ENCODE data around the gene ERO1A. TPM values are rescaled to one million over a fixed set of nuclear protein-coding genes. Genes with fewer than 3 reads are reported as not detected.

The ERO1A gene
- polyA plus RNA-seq, 1 donor: 43.0 TPM

DNA sequence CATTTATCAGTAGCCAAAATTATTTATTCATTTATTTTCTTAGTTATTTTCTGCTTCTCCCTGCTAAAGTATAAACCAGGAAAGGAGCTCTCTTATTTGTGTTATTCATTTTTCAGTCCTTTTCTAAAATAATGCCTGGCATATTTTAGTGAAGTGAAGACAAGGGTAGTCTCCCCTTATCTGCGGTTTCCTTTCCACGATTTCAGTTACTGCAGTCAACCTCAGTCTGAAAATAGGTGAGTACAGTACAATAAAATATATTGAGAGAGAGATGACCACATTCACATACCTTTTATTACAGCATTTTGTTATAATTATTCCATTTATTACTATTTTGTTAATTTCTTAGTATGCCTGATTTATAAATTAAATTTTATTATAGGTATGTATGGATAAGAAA lies 85.2 kb downstream of the ERO1A start:
- 93% methylated on average over 2 of the region's 2 CpGs for WGBS (ENCODE audit: insufficient coverage, low lambda C conversion rate)
- DNase-seq: no peak

DNA sequence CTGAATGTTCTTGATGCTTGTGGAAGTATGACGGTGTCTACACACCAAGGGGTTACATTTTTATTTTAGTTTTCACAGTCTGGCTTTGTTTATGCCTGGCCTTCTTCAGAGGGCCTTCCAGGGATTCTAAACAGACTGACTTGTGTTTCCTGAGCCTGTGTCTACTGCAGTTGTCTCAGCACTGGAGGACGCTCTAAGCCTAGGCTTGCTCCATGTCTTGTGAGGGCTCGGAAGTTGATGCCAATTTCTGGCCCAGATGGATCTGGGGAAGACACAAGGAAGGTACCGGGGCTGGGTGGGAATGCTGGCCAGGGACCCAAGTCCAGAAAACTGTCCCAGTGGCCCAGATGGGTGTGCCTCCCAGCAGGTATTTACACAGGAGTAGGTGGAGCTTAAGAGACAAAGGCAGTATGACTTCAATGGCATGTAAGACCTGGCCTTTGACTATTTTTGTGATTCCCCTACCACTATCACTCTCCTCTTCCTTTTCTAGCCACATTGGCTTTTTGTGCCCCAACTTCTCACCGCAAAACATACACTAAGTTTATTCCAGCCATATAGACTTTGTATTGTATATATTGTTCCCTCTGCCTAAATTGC lies 85.8 kb downstream of the ERO1A start:
- H3K9me3 ChIP-seq (ENCODE audit: control insufficient read depth, low read depth, low read length): peaks cover 1% of the 10 kb centered on the region
- H3K27ac ChIP-seq (ENCODE audit: low read length): no peak overlapping the region
- H3K27me3 ChIP-seq (ENCODE audit: control insufficient read depth, insufficient read depth, low read length): no peaks in the 10 kb centered on the region
- no peaks in the 10 kb centered on the region for H3K4me1 ChIP-seq (ENCODE audit: control insufficient read depth, insufficient read depth, low read length)
- WGBS (ENCODE audit: insufficient coverage, low lambda C conversion rate): 100% methylated on average over 1 of the region's 5 CpGs
- no peaks in the 10 kb centered on the region for H3K36me3 ChIP-seq (ENCODE audit: control insufficient read depth, insufficient read depth, low read length)
- no peak for DNase-seq
- H3K4me3 ChIP-seq (ENCODE audit: low read length): no peak overlapping the region

More for the DNA sequence above, 85.2 kb downstream of the ERO1A start:
- H3K4me3 ChIP-seq (ENCODE audit: low read length): no peak overlapping the region
- H3K4me1 ChIP-seq (ENCODE audit: control insufficient read depth, insufficient read depth, low read length): no peaks in the 10 kb centered on the region
- H3K27ac ChIP-seq (ENCODE audit: low read length): no peak overlapping the region
- no peaks in the 10 kb centered on the region for H3K27me3 ChIP-seq (ENCODE audit: control insufficient read depth, insufficient read depth, low read length)
- H3K9me3 ChIP-seq (ENCODE audit: control insufficient read depth, low read depth, low read length): no peaks in the 10 kb centered on the region
- H3K36me3 ChIP-seq (ENCODE audit: control insufficient read depth, insufficient read depth, low read length): no peaks in the 10 kb centered on the region

DNA sequence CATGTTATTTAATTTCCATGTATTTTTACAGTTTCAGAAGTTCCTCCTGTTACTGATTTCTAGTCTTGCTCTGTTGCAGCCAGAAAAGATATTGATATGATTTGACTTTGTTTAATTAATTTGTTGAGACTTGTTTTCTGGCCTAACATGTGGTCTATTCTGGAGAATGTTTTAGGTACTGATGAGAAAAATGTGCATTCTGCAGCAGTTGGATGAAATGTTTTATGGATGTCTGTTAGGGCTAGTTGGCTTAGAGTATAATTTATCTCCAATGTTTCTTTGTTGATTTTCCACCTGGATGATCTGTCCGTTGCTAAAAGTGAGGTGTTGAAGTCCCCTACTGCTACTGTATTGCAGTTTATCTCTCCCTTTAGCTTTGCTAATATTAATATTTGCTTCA lies 88.3 kb downstream of the ERO1A start:
- H3K9me3 ChIP-seq (ENCODE audit: control insufficient read depth, low read depth, low read length): peaks cover 4% of the 10 kb centered on the region
- WGBS (ENCODE audit: insufficient coverage, low lambda C conversion rate): no CpG with 5 or more reads among the region's 1 CpG
- H3K27me3 ChIP-seq (ENCODE audit: control insufficient read depth, insufficient read depth, low read length): no peaks in the 10 kb centered on the region
- H3K4me1 ChIP-seq (ENCODE audit: control insufficient read depth, insufficient read depth, low read length): no peaks in the 10 kb centered on the region
- no peak overlapping the region for H3K4me3 ChIP-seq (ENCODE audit: low read length)
- no peak overlapping the region for H3K27ac ChIP-seq (ENCODE audit: low read length)
- H3K36me3 ChIP-seq (ENCODE audit: control insufficient read depth, insufficient read depth, low read length): no peaks in the 10 kb centered on the region
- DNase-seq: no peak

DNA sequence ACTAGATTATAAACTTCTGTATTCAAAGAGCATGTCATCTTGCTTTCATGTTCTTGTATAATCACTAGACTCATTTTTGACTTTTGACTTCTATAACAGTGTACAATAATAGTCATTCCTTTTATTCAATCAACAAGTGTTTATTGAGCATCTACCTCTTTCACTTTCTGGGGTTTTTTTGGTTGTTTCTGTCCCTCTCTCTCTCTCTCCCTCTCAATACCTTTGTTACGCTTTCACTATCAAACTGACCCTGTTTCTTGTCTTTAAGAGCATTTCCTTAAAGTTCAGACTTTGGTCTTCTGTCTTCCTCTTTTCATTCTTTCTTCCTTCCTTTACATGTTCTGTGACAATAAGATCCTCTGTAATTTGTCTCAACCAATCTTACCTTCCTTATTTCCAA lies 93.2 kb downstream of the ERO1A start:
- no peaks in the 10 kb centered on the region for H3K27me3 ChIP-seq (ENCODE audit: control insufficient read depth, insufficient read depth, low read length)
- no peaks in the 10 kb centered on the region for H3K4me1 ChIP-seq (ENCODE audit: control insufficient read depth, insufficient read depth, low read length)
- no peak overlapping the region for H3K27ac ChIP-seq (ENCODE audit: low read length)
- no peaks in the 10 kb centered on the region for H3K36me3 ChIP-seq (ENCODE audit: control insufficient read depth, insufficient read depth, low read length)
- 85% methylated on average over 1 of the region's 1 CpG for whole genome bisulfite sequencing (ENCODE audit: insufficient coverage, low lambda C conversion rate)
- no peak for DNase-seq
- no peak overlapping the region for H3K4me3 ChIP-seq (ENCODE audit: low read length)
- peaks cover 4% of the 10 kb centered on the region for H3K9me3 ChIP-seq (ENCODE audit: control insufficient read depth, low read depth, low read length)

DNA sequence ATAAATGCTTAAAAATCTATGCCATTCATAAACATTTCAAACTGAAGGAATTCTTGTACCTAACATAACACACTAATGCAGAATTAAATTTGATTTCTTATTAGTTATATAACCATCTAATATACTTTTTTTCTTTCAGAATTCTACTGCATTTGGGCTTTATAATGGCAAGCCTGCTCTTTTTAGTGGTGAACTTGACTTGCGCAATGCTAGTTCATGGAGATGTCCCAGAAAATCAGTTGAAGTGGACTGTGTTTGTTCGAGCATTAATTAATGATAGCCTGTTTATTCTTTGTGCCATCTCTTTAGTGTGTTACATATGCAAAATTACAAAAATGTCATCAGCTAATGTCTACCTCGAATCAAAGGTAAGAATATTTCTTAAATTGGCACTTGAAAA lies 95.4 kb downstream of the ERO1A start:
- DNase-seq: no peak
- 100% methylated on average over 1 of the region's 3 CpGs for WGBS (ENCODE audit: insufficient coverage, low lambda C conversion rate)
- no peak overlapping the region for H3K27ac ChIP-seq (ENCODE audit: low read length)
- H3K36me3 ChIP-seq (ENCODE audit: control insufficient read depth, insufficient read depth, low read length): no peaks in the 10 kb centered on the region
- peaks cover 7% of the 10 kb centered on the region for H3K9me3 ChIP-seq (ENCODE audit: control insufficient read depth, low read depth, low read length)
- H3K4me3 ChIP-seq (ENCODE audit: low read length): no peak overlapping the region
- H3K4me1 ChIP-seq (ENCODE audit: control insufficient read depth, insufficient read depth, low read length): no peaks in the 10 kb centered on the region
- H3K27me3 ChIP-seq (ENCODE audit: control insufficient read depth, insufficient read depth, low read length): no peaks in the 10 kb centered on the region

DNA sequence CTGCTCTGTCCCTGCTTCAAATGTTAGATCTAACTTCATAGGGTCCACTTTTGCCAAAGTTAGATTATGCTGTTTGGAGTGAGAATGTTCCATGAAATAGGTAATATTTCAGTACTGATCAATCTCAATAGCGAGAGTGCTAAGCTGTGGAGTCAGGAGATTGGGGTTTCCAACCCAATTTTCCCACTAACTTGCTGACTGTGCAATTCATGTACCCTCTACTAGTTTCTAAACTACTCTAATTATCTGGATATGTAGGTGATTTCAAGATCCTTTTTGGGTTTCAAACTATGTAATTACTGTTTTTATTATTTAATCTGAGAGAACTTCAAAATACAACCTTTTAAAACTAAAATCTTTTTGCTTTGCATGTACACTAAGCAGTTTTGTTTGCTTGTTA lies 96.8 kb downstream of the ERO1A start:
- WGBS (ENCODE audit: insufficient coverage, low lambda C conversion rate): no CpG with 5 or more reads among the region's 1 CpG
- Histone ChIP-seq H3K9me3 (ENCODE audit: control insufficient read depth, low read depth, low read length) (peaks cover 3% of the 10 kb centered on the region), H3K4me3 (ENCODE audit: low read length) (no peak overlapping the region), H3K27me3 (ENCODE audit: control insufficient read depth, insufficient read depth, low read length) (no peaks in the 10 kb centered on the region), H3K27ac (ENCODE audit: low read length) (no peak overlapping the region), H3K36me3 (ENCODE audit: control insufficient read depth, insufficient read depth, low read length) (no peaks in the 10 kb centered on the region), H3K4me1 (ENCODE audit: control insufficient read depth, insufficient read depth, low read length) (no peaks in the 10 kb centered on the region)
- no peak for DNase-seq

DNA sequence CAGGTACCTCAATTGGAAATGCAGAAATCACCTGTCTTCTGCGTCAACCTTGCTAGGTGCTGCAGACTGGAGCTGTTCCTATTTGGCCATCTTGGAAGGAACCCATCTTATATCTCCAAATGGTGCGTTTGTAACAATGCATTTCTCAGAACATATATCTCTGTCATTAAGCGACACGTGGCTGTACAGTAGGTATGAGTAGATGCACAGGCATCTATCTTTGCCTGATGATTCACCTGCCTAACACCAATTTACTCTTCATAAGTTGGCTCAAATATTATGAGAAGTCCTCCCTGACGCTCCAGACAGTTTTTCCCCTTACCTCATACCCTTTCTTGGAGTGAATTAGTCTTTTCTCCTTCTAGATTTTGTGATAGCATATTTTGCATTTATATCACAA lies 98.5 kb downstream of the ERO1A start:
- Histone ChIP-seq H3K4me3 (ENCODE audit: low read length) (no peak overlapping the region), H3K27ac (ENCODE audit: low read length) (no peak overlapping the region), H3K27me3 (ENCODE audit: control insufficient read depth, insufficient read depth, low read length) (no peaks in the 10 kb centered on the region), H3K9me3 (ENCODE audit: control insufficient read depth, low read depth, low read length) (peaks cover 3% of the 10 kb centered on the region), H3K4me1 (ENCODE audit: control insufficient read depth, insufficient read depth, low read length) (no peaks in the 10 kb centered on the region), H3K36me3 (ENCODE audit: control insufficient read depth, insufficient read depth, low read length) (no peaks in the 10 kb centered on the region)
- 80% methylated on average over 1 of the region's 5 CpGs for WGBS (ENCODE audit: insufficient coverage, low lambda C conversion rate)
- DNase-seq: no peak

DNA sequence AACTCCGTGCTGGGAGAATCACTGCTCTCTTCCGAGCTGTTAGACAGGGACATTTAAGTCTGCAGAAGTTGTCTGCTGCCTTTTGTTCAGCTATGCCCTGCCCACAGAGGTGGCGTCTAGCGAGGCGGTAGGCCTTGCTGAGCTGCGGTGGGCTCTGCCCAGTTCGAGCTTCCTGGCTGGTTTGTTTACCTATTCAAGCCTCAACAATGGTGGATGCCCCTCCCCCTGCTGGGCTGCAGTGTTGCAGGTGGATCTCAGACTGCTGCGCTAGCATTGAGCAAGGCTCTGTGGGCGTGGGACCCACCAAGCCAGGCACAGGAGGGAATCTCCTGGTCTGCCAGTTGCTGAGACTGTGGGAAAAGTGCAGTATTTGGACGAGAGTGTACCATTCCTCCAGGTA lies 99.0 kb downstream of the ERO1A start:
- WGBS (ENCODE audit: insufficient coverage, low lambda C conversion rate): no CpG with 5 or more reads among the region's 10 CpGs
- no peaks in the 10 kb centered on the region for H3K27me3 ChIP-seq (ENCODE audit: control insufficient read depth, insufficient read depth, low read length)
- no peak for DNase-seq
- no peak overlapping the region for H3K27ac ChIP-seq (ENCODE audit: low read length)
- H3K36me3 ChIP-seq (ENCODE audit: control insufficient read depth, insufficient read depth, low read length): no peaks in the 10 kb centered on the region
- peaks cover 3% of the 10 kb centered on the region for H3K9me3 ChIP-seq (ENCODE audit: control insufficient read depth, low read depth, low read length)
- H3K4me1 ChIP-seq (ENCODE audit: control insufficient read depth, insufficient read depth, low read length): no peaks in the 10 kb centered on the region
- no peak overlapping the region for H3K4me3 ChIP-seq (ENCODE audit: low read length)

DNA sequence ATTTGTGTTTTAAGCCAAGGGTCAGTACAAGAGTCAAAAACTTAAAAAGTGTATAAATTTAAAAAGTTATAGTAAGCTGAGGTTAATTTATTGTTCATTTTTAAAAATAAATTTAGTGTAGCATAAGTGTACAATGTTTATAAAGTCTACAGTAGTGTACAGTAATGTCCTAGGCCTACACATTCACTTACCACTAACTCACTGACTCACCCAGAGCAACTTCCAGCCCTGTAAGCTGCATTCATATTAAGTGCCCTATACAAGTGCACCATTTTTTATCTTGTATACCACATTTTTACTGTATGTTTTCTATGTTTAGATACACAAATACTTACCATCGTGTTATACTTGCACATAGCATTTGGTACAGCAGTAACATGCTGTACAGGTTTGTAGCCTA lies 105.0 kb downstream of the ERO1A start:
- Histone ChIP-seq H3K4me1 (ENCODE audit: control insufficient read depth, insufficient read depth, low read length) (no peaks in the 10 kb centered on the region), H3K36me3 (ENCODE audit: control insufficient read depth, insufficient read depth, low read length) (no peaks in the 10 kb centered on the region), H3K27me3 (ENCODE audit: control insufficient read depth, insufficient read depth, low read length) (no peaks in the 10 kb centered on the region), H3K4me3 (ENCODE audit: low read length) (no peak overlapping the region), H3K27ac (ENCODE audit: low read length) (no peak overlapping the region), H3K9me3 (ENCODE audit: control insufficient read depth, low read depth, low read length) (no peaks in the 10 kb centered on the region)
- DNase-seq: no peak
- no CpG with 5 or more reads among the region's 1 CpG for WGBS (ENCODE audit: insufficient coverage, low lambda C conversion rate)

Data from large intestine (tissue), 3 donors.